Measurements from ENCODE around the gene CENPC.

The CENPC gene, protein sequence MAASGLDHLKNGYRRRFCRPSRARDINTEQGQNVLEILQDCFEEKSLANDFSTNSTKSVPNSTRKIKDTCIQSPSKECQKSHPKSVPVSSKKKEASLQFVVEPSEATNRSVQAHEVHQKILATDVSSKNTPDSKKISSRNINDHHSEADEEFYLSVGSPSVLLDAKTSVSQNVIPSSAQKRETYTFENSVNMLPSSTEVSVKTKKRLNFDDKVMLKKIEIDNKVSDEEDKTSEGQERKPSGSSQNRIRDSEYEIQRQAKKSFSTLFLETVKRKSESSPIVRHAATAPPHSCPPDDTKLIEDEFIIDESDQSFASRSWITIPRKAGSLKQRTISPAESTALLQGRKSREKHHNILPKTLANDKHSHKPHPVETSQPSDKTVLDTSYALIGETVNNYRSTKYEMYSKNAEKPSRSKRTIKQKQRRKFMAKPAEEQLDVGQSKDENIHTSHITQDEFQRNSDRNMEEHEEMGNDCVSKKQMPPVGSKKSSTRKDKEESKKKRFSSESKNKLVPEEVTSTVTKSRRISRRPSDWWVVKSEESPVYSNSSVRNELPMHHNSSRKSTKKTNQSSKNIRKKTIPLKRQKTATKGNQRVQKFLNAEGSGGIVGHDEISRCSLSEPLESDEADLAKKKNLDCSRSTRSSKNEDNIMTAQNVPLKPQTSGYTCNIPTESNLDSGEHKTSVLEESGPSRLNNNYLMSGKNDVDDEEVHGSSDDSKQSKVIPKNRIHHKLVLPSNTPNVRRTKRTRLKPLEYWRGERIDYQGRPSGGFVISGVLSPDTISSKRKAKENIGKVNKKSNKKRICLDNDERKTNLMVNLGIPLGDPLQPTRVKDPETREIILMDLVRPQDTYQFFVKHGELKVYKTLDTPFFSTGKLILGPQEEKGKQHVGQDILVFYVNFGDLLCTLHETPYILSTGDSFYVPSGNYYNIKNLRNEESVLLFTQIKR

DNA sequence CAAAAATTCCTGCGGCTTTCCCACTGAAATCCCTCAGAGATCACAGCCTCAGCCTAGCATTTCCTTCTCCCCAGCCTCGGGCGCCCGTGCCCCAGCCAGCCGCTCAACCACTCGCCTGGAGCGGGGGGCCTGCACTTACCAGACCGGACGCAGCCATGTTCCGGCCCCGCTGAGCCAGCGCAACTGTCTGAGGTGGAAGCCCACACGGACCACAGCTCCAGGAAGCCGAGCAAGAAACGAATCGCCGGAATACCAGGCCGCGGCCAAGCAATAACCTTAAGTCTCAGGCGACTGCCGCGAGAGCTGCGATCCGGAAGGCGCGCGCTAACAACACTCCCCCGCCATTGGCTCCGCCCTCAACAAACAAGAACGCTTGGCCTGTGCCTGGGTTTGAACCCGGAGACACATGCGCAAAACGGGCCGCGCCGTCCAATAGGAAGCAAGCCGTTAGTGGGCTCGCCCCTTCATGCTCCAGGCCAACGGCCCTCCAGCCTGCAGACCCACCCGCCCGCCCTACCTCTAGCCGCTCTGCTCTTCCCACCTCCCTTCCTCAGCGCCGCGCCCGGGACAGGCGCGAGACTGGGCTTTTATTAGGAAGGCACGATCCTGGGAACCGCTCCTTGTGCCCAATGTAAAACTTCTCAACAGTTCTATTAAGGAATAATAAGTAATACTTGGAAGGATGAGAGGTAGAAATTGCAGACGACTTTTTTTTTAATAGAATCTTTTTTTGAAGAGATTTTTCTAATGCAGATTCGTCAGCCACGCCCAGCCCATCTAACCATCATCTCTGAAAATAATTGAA is at the start of gene CENPC:
Gene CENPC, minus strand, starts transcription at position 305 of the 805 bp plus-strand sequence. Its CDS starts 148 bp downstream, at position 157.
- DNase-seq (ENCODE audit: low read depth): peak; percentile 84

GRCh38 chr4:67593741-67594175 is 48.5 kb upstream of the CENPC start:
- DNase-seq (ENCODE audit: low read depth): no peak

DNA sequence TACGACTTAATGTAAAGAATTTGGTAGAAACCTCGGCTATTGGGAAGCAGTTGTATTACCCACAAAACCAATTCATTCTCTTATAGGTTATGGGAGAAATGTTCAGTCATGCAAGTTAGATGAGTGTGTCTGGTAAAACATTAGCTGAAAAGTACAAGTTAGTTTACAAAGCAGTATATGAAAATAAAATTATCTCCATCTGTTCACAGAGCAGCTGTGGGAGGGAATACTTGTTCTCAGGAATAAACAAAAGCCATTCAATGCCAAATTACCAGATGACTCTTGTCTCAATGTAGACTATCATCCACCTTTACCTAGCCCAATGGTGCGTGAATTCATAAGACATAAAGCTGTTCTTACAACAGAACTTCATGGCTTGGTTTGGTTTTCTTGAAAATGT is 41.9 kb upstream of the CENPC start:
- DNase-seq (ENCODE audit: low read depth): no peak

DNA sequence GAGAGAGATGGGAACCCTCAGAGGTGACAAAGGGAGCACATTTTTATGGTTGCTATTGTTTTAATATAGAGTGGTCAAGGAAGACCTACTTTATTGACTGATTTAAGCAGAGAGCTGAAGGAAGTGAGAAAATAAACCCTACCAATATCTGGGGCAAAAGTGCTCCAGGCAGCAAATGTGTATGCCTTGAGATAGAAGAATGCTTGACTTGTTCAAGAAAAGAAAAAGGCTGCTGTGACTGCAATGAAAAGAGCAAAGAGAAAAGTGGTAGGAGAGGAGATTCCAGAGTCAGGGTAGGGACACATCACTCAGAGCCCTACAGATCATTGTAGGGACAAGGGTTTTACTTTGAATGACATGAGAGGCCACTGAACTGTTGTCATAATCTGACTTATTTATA is 39.2 kb upstream of the CENPC start:
- no peak for DNase-seq (ENCODE audit: low read depth)

- no peak for DNase-seq (ENCODE audit: low read depth)
These were observed 36.6 kb upstream of the CENPC start for GRCh38 chr4:67581913-67582312.

- DNase-seq (ENCODE audit: low read depth): no peak
These were observed 36.0 kb upstream of the CENPC start for GRCh38 chr4:67581208-67581857.

DNA sequence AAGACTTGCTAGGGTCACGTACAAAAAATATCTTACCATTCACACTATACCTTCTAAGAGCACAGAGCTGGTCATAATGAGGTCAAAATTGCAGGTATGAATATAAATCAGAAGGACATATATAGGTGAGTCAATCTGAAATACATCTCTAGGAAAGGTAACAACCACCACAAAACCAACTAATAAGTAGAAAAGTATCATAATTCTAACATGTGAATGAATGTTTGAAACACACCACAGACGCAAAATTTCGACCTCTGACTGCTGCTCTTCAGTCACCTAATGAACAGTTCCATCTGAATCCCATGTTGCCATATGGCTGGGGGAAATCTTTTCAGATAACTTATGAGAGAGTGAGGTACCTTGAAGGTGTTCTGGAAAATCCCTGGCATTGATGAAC is 35.3 kb upstream of the CENPC start:
- DNase-seq (ENCODE audit: low read depth): no peak

GRCh38 chr4:67576538-67576937 is 31.2 kb upstream of the CENPC start:
- no peak for DNase-seq (ENCODE audit: low read depth)

GRCh38 chr4:67576059-67576466 is 30.8 kb upstream of the CENPC start:
- DNase-seq (ENCODE audit: low read depth): no peak

DNA sequence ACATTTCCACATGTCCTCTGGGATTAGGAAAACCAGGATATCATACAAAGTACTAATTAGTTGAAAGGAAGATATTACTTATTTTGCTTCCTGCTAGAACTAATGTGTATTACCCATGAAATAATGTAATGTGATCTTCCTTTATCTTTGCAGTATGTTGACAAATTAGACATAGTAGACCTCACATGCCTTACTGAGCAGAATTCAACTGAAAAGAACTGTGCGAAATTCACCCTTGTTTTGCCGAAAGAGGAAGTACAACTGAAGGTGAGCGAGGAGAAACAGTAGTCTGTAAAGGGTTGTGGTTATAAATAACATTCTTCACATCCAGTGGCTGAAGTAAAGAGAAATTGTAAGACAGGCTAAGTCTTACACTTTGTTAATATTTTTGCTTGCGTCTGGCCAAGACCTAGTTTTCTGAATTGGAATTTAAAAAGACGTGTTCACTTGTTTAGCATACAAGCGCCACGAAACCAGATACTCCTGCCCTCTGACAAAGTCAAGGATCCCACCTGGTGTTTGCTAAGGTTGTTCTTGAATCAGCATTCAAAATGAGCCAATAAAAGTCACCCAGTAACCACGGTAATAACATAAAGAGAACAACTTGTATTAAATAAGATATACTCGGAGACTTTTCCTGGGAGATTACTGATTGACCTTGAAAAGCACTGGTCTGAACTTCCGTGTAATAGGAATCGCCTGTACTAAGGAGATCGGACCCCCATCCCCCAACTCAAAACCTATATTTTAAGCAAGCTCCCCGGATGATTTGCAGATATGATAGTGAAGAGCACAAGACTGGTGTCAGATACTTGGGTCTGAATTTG is 30.1 kb upstream of the CENPC start:
- DNase-seq (ENCODE audit: low read depth): no peak

GRCh38 chr4:67573193-67573592 is 27.9 kb upstream of the CENPC start:
- DNase-seq (ENCODE audit: low read depth): no peak

DNA sequence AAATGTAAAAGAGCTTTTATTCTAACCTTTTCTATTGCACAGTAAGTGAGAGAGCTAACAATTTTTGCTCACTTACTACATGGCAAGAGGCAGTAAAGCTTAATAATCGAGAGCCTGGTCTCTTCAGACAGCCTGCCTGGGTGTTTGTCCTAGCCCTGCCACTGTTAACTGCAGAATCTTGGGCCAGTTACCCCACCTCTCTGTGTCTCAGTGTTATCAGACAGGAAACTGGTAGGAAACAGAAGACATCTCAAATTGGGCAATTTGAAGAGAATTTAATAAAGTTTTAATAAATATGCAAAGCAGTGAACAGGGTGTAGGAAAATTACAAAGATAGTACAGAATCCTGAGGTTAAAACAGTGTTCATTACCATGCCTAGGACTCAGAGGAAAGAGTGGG is 26.7 kb upstream of the CENPC start:
- no peak for DNase-seq (ENCODE audit: low read depth)

DNA sequence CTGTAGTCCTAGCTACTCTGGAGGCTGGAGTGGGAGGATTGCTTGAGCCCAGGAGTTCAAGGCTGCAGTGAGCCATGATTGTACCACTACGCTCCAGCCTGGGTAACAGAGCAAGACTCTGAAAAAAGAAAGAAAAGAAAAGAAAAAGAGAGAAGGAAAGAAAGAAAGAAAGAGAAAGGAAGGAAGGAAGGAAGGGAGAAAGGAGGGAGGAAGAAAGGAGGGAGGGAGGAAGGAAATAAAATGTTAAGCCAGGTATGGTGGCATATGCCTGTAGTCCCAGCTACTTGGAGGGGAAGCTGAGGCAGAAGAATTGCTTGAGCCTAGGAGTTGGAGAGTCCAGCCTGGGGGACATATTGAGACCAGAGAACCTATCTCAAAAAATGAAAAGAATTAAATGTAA is 25.2 kb upstream of the CENPC start:
- no peak for DNase-seq (ENCODE audit: low read depth)

DNA sequence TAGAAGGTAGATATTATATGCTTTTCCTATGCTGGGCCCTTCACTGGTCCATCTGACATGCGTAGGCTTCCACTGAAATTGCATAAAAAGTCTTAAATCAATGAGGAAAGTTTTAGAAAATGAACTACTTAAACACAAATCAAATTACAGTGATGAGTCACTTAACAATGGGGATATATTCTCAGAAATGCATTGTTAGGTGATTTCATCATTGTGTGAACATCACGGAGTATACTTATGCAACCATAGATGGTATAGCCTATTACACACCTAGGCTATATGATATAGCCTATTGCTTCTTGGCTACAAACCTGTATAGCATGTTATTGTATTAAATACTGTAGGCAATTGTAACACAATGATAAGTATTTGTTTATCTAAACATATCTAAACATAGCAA is 23.5 kb upstream of the CENPC start:
- DNase-seq (ENCODE audit: low read depth): no peak

- DNase-seq (ENCODE audit: low read depth): no peak
These were observed 21.0 kb upstream of the CENPC start for GRCh38 chr4:67566335-67566734.

GRCh38 chr4:67565284-67565683 is 20.0 kb upstream of the CENPC start:
- DNase-seq (ENCODE audit: low read depth): no peak

GRCh38 chr4:67558493-67558892 is 13.2 kb upstream of the CENPC start, which contains the start of gene STAP1:
Gene STAP1 (plus strand): TSS chr4:67558727. CDS start chr4:67558810, 83 bp downstream.
- no peak for DNase-seq (ENCODE audit: low read depth)

- DNase-seq (ENCODE audit: low read depth): no peak
These were observed 11.1 kb upstream of the CENPC start for GRCh38 chr4:67556436-67556835.

DNA sequence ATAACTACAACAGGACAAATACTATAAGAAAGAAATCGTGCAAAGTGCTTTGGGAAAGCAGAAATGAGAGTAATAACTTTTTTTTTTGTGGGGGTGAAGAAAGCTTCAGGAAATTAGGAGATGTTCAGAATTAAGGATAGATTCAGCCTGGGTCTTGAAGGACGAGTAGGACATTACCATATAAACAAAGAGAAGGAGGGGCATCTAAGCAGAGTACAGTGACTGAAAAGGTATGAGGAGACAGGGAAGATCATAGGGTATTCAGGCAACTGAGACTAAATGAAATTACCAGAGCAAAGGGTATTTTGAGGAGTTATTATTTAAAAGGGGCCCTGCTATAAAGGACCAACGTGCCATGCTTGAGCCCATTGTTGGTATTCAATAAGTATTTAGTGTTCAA is 10.1 kb upstream of the CENPC start:
- DNase-seq (ENCODE audit: low read depth): no peak

GRCh38 chr4:67554096-67554495 is 8.8 kb upstream of the CENPC start:
- no peak for DNase-seq (ENCODE audit: low read depth)
